ENCODE data around the gene GIGYF2.
"Not testable (repeated sequence)": the region's sequence is repeated elsewhere in the genome, so short reads cannot be mapped to it uniquely, and the experiment has no call there.

The GIGYF2 gene

GRCh38 chr2:232700154-232700553 is 3.0 kb downstream of the GIGYF2 start:
- WGBS (ENCODE audit: extremely low coverage, insufficient coverage, low lambda C conversion rate): no CpG with 5 or more reads among the region's 1 CpG
- H2AK5ac ChIP-seq (ENCODE audit: low read length): no peak overlapping the region
- H3K79me2 ChIP-seq (ENCODE audit: control insufficient read depth, insufficient read depth, low read length): peaks cover 50% of the 10 kb centered on the region
- no peak overlapping the region for H2BK15ac ChIP-seq (replicated peaks; ENCODE audit: low read depth)
- H3K4ac ChIP-seq (ENCODE audit: low read depth, low read length): no peak overlapping the region
- no peak overlapping the region for H4K8ac ChIP-seq (ENCODE audit: low read depth, low read length)
- H3K79me1 ChIP-seq (ENCODE audit: low read length): peaks cover 12% of the 10 kb centered on the region
- H3K36me3 ChIP-seq (ENCODE audit: control insufficient read depth, insufficient read depth, low read length): no peaks in the 10 kb centered on the region
- H3K18ac ChIP-seq (ENCODE audit: low read length): no peak overlapping the region
- H3K4me2 ChIP-seq (ENCODE audit: low read length): no peak overlapping the region
- no peak overlapping the region for H3K56ac ChIP-seq (ENCODE audit: low read length)
- H2BK120ac ChIP-seq (ENCODE audit: low read depth, low read length): no peak overlapping the region
- H4K5ac ChIP-seq (ENCODE audit: low read length): no peak overlapping the region
- H3K27ac ChIP-seq (ENCODE audit: low read depth, low read length): no peak overlapping the region
- H3K27me3 ChIP-seq (ENCODE audit: insufficient read depth, low read length, poor library complexity): no peaks in the 10 kb centered on the region
- no peak overlapping the region for H3K9ac ChIP-seq (ENCODE audit: low read length)
- no peak for DNase-seq
- H3K23ac ChIP-seq (ENCODE audit: low read length): no peak overlapping the region
- H2BK5ac ChIP-seq (ENCODE audit: low read length): no peak overlapping the region
- no peak overlapping the region for H3K4me3 ChIP-seq (ENCODE audit: low read length)
- peaks cover 7% of the 10 kb centered on the region for H3K4me1 ChIP-seq (ENCODE audit: control insufficient read depth, low read depth, low read length)

- Histone ChIP-seq H2BK120ac (ENCODE audit: low read depth, low read length) (no peak overlapping the region), H3K36me3 (ENCODE audit: control insufficient read depth, insufficient read depth, low read length) (no peaks in the 10 kb centered on the region), H4K5ac (ENCODE audit: low read length) (no peak overlapping the region), H3K79me2 (ENCODE audit: control insufficient read depth, insufficient read depth, low read length) (peaks cover 28% of the 10 kb centered on the region), H3K4ac (ENCODE audit: low read depth, low read length) (no peak overlapping the region), H3K4me2 (ENCODE audit: low read length) (no peak overlapping the region), H3K4me1 (ENCODE audit: control insufficient read depth, low read depth, low read length) (no peaks in the 10 kb centered on the region), H3K79me1 (ENCODE audit: low read length) (peaks cover 10% of the 10 kb centered on the region), H3K23ac (ENCODE audit: low read length) (no peak overlapping the region), H3K9ac (ENCODE audit: low read length) (no peak overlapping the region), H3K27me3 (ENCODE audit: insufficient read depth, low read length, poor library complexity) (no peaks in the 10 kb centered on the region), H2BK15ac (replicated peaks; ENCODE audit: low read depth) (no peak overlapping the region), H3K56ac (ENCODE audit: low read length) (no peak overlapping the region), H2AK5ac (ENCODE audit: low read length) (no peak overlapping the region), H3K27ac (ENCODE audit: low read depth, low read length) (no peak overlapping the region), H4K8ac (ENCODE audit: low read depth, low read length) (no peak overlapping the region), H3K18ac (ENCODE audit: low read length) (no peak overlapping the region), H2BK5ac (ENCODE audit: low read length) (no peak overlapping the region), H3K4me3 (ENCODE audit: low read length) (no peak overlapping the region)
- no CpG with 5 or more reads among the region's 4 CpGs for WGBS (ENCODE audit: extremely low coverage, insufficient coverage, low lambda C conversion rate)
- no peak for DNase-seq
Measured at GRCh38 chr2:232707076-232707475, 9.9 kb downstream of the GIGYF2 start.

- peaks cover 20% of the 10 kb centered on the region for H3K79me2 ChIP-seq (ENCODE audit: control insufficient read depth, insufficient read depth, low read length)
- no peak overlapping the region for H2BK15ac ChIP-seq (replicated peaks; ENCODE audit: low read depth)
- peaks cover 4% of the 10 kb centered on the region for H3K79me1 ChIP-seq (ENCODE audit: low read length)
- H3K36me3 ChIP-seq (ENCODE audit: control insufficient read depth, insufficient read depth, low read length): no peaks in the 10 kb centered on the region
- H2BK5ac ChIP-seq (ENCODE audit: low read length): no peak overlapping the region
- no peak overlapping the region for H3K27ac ChIP-seq (ENCODE audit: low read depth, low read length)
- H3K18ac ChIP-seq (ENCODE audit: low read length): no peak overlapping the region
- DNase-seq: no peak
- no peak overlapping the region for H4K5ac ChIP-seq (ENCODE audit: low read length)
- H3K9ac ChIP-seq (ENCODE audit: low read length): no peak overlapping the region
- H4K8ac ChIP-seq (ENCODE audit: low read depth, low read length): no peak overlapping the region
- H3K4me3 ChIP-seq (ENCODE audit: low read length): no peak overlapping the region
- no peaks in the 10 kb centered on the region for H3K4me1 ChIP-seq (ENCODE audit: control insufficient read depth, low read depth, low read length)
- no peak overlapping the region for H2AK5ac ChIP-seq (ENCODE audit: low read length)
- H3K27me3 ChIP-seq (ENCODE audit: insufficient read depth, low read length, poor library complexity): no peaks in the 10 kb centered on the region
- H3K4me2 ChIP-seq (ENCODE audit: low read length): no peak overlapping the region
- H2BK120ac ChIP-seq (ENCODE audit: low read depth, low read length): no peak overlapping the region
- H3K23ac ChIP-seq (ENCODE audit: low read length): no peak overlapping the region
- H3K4ac ChIP-seq (ENCODE audit: low read depth, low read length): no peak overlapping the region
- no peak overlapping the region for H3K56ac ChIP-seq (ENCODE audit: low read length)
Measured at GRCh38 chr2:232713505-232713904, 16.4 kb downstream of the GIGYF2 start.

GRCh38 chr2:232714969-232715368 is 17.8 kb downstream of the GIGYF2 start:
- H3K79me2 ChIP-seq (ENCODE audit: control insufficient read depth, insufficient read depth, low read length): peaks cover 28% of the 10 kb centered on the region
- H3K27ac ChIP-seq (ENCODE audit: low read depth, low read length): no peak overlapping the region
- H3K18ac ChIP-seq (ENCODE audit: low read length): no peak overlapping the region
- no peak overlapping the region for H3K4ac ChIP-seq (ENCODE audit: low read depth, low read length)
- H2BK5ac ChIP-seq (ENCODE audit: low read length): no peak overlapping the region
- no peaks in the 10 kb centered on the region for H3K4me1 ChIP-seq (ENCODE audit: control insufficient read depth, low read depth, low read length)
- no peak overlapping the region for H3K4me2 ChIP-seq (ENCODE audit: low read length)
- no peak for DNase-seq
- H2BK120ac ChIP-seq (ENCODE audit: low read depth, low read length): no peak overlapping the region
- H3K36me3 ChIP-seq (ENCODE audit: control insufficient read depth, insufficient read depth, low read length): no peaks in the 10 kb centered on the region
- no peak overlapping the region for H3K4me3 ChIP-seq (ENCODE audit: low read length)
- H3K27me3 ChIP-seq (ENCODE audit: insufficient read depth, low read length, poor library complexity): no peaks in the 10 kb centered on the region
- no peak overlapping the region for H3K9ac ChIP-seq (ENCODE audit: low read length)
- no peak overlapping the region for H2AK5ac ChIP-seq (ENCODE audit: low read length)
- H4K8ac ChIP-seq (ENCODE audit: low read depth, low read length): no peak overlapping the region
- H3K79me1 ChIP-seq (ENCODE audit: low read length): peaks cover 6% of the 10 kb centered on the region
- no CpG with 5 or more reads among the region's 3 CpGs for WGBS (ENCODE audit: extremely low coverage, insufficient coverage, low lambda C conversion rate)
- H4K5ac ChIP-seq (ENCODE audit: low read length): no peak overlapping the region
- H3K56ac ChIP-seq (ENCODE audit: low read length): no peak overlapping the region
- no peak overlapping the region for H3K23ac ChIP-seq (ENCODE audit: low read length)
- H2BK15ac ChIP-seq (replicated peaks; ENCODE audit: low read depth): no peak overlapping the region

- not testable (repeated sequence) for H3K4me1 ChIP-seq (ENCODE audit: control insufficient read depth, low read depth, low read length); H2BK120ac ChIP-seq (ENCODE audit: low read depth, low read length); H2AK5ac ChIP-seq (ENCODE audit: low read length); H3K23ac ChIP-seq (ENCODE audit: low read length); H3K56ac ChIP-seq (ENCODE audit: low read length); H2BK5ac ChIP-seq (ENCODE audit: low read length); H3K27me3 ChIP-seq (ENCODE audit: insufficient read depth, low read length, poor library complexity); H3K36me3 ChIP-seq (ENCODE audit: control insufficient read depth, insufficient read depth, low read length); H2BK15ac ChIP-seq (replicated peaks; ENCODE audit: low read depth); H3K9ac ChIP-seq (ENCODE audit: low read length); DNase-seq; H3K18ac ChIP-seq (ENCODE audit: low read length); H3K27ac ChIP-seq (ENCODE audit: low read depth, low read length); H3K4me2 ChIP-seq (ENCODE audit: low read length); H3K4me3 ChIP-seq (ENCODE audit: low read length); H3K4ac ChIP-seq (ENCODE audit: low read depth, low read length); H4K5ac ChIP-seq (ENCODE audit: low read length); H4K8ac ChIP-seq (ENCODE audit: low read depth, low read length)
- Histone ChIP-seq H3K79me1 (ENCODE audit: low read length) (peaks cover 14% of the 10 kb centered on the region), H3K79me2 (ENCODE audit: control insufficient read depth, insufficient read depth, low read length) (peaks cover 32% of the 10 kb centered on the region)
Measured at GRCh38 chr2:232720056-232720455, 22.9 kb downstream of the GIGYF2 start.

- H2AK5ac ChIP-seq (ENCODE audit: low read length): no peak overlapping the region
- no peaks in the 10 kb centered on the region for H3K27me3 ChIP-seq (ENCODE audit: insufficient read depth, low read length, poor library complexity)
- no peak overlapping the region for H3K4me2 ChIP-seq (ENCODE audit: low read length)
- H3K9ac ChIP-seq (ENCODE audit: low read length): no peak overlapping the region
- no peak overlapping the region for H3K56ac ChIP-seq (ENCODE audit: low read length)
- no peak overlapping the region for H2BK15ac ChIP-seq (replicated peaks; ENCODE audit: low read depth)
- no peak overlapping the region for H3K23ac ChIP-seq (ENCODE audit: low read length)
- H3K4ac ChIP-seq (ENCODE audit: low read depth, low read length): no peak overlapping the region
- H2BK120ac ChIP-seq (ENCODE audit: low read depth, low read length): no peak overlapping the region
- no peak overlapping the region for H2BK5ac ChIP-seq (ENCODE audit: low read length)
- no CpG with 5 or more reads among the region's 2 CpGs for WGBS (ENCODE audit: extremely low coverage, insufficient coverage, low lambda C conversion rate)
- H3K18ac ChIP-seq (ENCODE audit: low read length): no peak overlapping the region
- no peaks in the 10 kb centered on the region for H3K36me3 ChIP-seq (ENCODE audit: control insufficient read depth, insufficient read depth, low read length)
- no peak overlapping the region for H3K27ac ChIP-seq (ENCODE audit: low read depth, low read length)
- no peak overlapping the region for H3K4me3 ChIP-seq (ENCODE audit: low read length)
- DNase-seq: no peak
- H3K4me1 ChIP-seq (ENCODE audit: control insufficient read depth, low read depth, low read length): no peaks in the 10 kb centered on the region
- H3K79me2 ChIP-seq (ENCODE audit: control insufficient read depth, insufficient read depth, low read length): peaks cover 31% of the 10 kb centered on the region
- H4K8ac ChIP-seq (ENCODE audit: low read depth, low read length): no peak overlapping the region
- H3K79me1 ChIP-seq (ENCODE audit: low read length): peaks cover 14% of the 10 kb centered on the region
- no peak overlapping the region for H4K5ac ChIP-seq (ENCODE audit: low read length)
Measured at GRCh38 chr2:232721261-232721660, 24.1 kb downstream of the GIGYF2 start.
